ENCODE results near the gene SRMS. TPM values are rescaled to one million over a fixed set of nuclear protein-coding genes. Genes with fewer than 3 reads are reported as not detected.

The SRMS gene
- polyA plus RNA-seq, 1 donor (not counting 4 experiments of a cell fraction or from before 2014, with no cell fraction given) = 0.10 TPM

DNA sequence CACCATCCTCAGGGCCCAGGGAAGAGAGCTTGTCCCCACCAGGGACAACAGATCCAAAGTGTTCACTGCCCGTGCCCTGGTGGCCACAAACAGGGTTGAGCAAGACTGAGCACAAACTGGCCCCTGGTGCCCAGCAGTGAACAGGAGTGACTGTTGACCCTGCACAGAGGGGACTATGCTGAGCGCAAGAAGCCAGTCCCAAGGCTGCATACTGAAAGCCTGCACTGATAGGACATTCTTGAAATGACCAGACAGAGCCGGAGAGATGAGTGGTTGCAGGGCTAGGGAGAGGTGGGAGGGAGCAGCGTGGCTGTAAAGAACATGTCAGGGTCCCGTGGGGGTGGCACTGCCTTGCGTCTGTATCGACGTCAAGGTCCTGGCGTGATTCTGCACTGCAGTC lies 3.5 kb upstream of the SRMS start:
- TF ChIP-seq, protein P1, sequence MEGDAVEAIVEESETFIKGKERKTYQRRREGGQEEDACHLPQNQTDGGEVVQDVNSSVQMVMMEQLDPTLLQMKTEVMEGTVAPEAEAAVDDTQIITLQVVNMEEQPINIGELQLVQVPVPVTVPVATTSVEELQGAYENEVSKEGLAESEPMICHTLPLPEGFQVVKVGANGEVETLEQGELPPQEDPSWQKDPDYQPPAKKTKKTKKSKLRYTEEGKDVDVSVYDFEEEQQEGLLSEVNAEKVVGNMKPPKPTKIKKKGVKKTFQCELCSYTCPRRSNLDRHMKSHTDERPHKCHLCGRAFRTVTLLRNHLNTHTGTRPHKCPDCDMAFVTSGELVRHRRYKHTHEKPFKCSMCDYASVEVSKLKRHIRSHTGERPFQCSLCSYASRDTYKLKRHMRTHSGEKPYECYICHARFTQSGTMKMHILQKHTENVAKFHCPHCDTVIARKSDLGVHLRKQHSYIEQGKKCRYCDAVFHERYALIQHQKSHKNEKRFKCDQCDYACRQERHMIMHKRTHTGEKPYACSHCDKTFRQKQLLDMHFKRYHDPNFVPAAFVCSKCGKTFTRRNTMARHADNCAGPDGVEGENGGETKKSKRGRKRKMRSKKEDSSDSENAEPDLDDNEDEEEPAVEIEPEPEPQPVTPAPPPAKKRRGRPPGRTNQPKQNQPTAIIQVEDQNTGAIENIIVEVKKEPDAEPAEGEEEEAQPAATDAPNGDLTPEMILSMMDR (optimal IDR thresholded peaks at IDR 0.05 in 1 of 3, IDR thresholded peaks at IDR 0.05 in 1 of 3, conservative IDR thresholded peaks at IDR 0.05 in 1 of 3; ENCODE audit: extremely low read depth in 1 of 3, insufficient read depth in 2 of 3, low read length in 3 of 3) = no peak
- no peak for TF ChIP-seq EZH2 (IDR thresholded peaks at IDR 0.05; ENCODE audit: low read length)
- Histone ChIP-seq H3K36me3 (ENCODE audit: control insufficient read depth in 2 of 2, extremely low read depth in 1 of 2, insufficient read depth in 2 of 2, low read length in 2 of 2) (peaks cover 0 to 1% of the 10 kb centered on the region in 2 experiments), H3K9me3 (ENCODE audit: control insufficient read depth, low read depth, low read length) (no peaks in the 10 kb centered on the region), H3K4me1 (ENCODE audit: control insufficient read depth, extremely low read depth, insufficient read depth, low read length) (peaks cover 17% of the 10 kb centered on the region), H3K4me2 (ENCODE audit: control insufficient read depth, extremely low read depth, insufficient read depth, low read depth, low read length) (no peak overlapping the region), H3K27ac (ENCODE audit: control insufficient read depth, insufficient read depth, low read length) (no peak overlapping the region), H3K4me3 (ENCODE audit: control insufficient read depth in 2 of 3, extremely low read depth in 1 of 3, insufficient read depth in 2 of 3, low read depth in 1 of 3, low read length in 3 of 3) (no peak overlapping the region), H4K20me1 (ENCODE audit: control insufficient read depth, extremely low read depth, insufficient read depth, low read length) (no peaks in the 10 kb centered on the region), H2AFZ (ENCODE audit: control insufficient read depth, low read length) (no peak overlapping the region), H3K9me1 (ENCODE audit: control insufficient read depth, extremely low read depth, insufficient read depth, low read length) (no peaks in the 10 kb centered on the region), H3K9ac (ENCODE audit: control insufficient read depth, extremely low read depth, insufficient read depth, low read length) (no peak overlapping the region), H3K27me3 (ENCODE audit: control insufficient read depth, extremely low read depth, insufficient read depth, low read length) (peaks cover 3% of the 10 kb centered on the region), H3K79me2 (ENCODE audit: control insufficient read depth, insufficient read depth, low read length) (no peaks in the 10 kb centered on the region)
- DNase-seq (ENCODE audit: low read depth, low spot score) (no peak), FAIRE-seq (no peak)
- dilution Hi-C loops (cut with MboI; ENCODE audit: extremely low pct_ligation_motif_present, low sequenced_read_pairs) = no loop called here

DNA sequence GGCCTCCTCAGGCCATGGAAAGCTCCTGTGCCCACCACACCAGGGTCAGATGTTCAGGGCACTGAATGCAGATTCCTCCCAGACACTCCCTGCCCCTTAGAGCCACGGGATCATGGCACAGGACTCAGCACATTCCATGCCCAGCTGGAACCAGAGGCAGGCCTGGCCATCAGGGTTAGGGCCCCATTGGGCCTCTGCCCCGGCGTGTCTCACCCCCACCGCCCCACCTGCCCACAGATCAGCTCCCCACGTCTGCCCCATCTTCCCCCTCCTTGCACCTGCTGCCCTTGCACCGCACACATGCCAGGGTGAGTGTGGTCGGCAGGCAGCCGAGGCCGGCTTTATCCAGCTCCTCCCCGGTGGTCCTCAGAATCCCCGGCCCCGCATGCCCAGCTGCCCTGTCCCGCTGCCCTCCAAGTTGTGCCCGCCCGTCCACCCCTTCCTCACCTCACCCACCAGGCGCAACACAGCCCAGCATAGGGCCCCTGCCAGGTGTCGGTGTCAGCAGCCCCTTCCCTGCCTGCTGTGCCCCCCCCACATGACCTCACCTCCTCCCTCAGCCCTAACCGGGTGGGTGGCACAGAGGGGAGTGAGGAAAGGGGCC lies 2.2 kb upstream of the SRMS start:
- H3K4me1 ChIP-seq (ENCODE audit: control insufficient read depth, extremely low read depth, insufficient read depth, low read length) = peaks cover 30% of the 10 kb centered on the region
- TF ChIP-seq, protein P1 (optimal IDR thresholded peaks at IDR 0.05 in 1 of 3, IDR thresholded peaks at IDR 0.05 in 1 of 3, conservative IDR thresholded peaks at IDR 0.05 in 1 of 3; ENCODE audit: extremely low read depth in 1 of 3, insufficient read depth in 2 of 3, low read length in 3 of 3) = no peak
- no peak for TF ChIP-seq EZH2 (IDR thresholded peaks at IDR 0.05; ENCODE audit: low read length)
- DNase-seq (ENCODE audit: low read depth, low spot score) = no peak
- H3K4me2 ChIP-seq (ENCODE audit: control insufficient read depth, extremely low read depth, insufficient read depth, low read depth, low read length) = no peak overlapping the region
- no peak overlapping the region for H3K4me3 ChIP-seq (ENCODE audit: control insufficient read depth in 2 of 3, extremely low read depth in 1 of 3, insufficient read depth in 2 of 3, low read depth in 1 of 3, low read length in 3 of 3)
- no peak overlapping the region for H3K27ac ChIP-seq (ENCODE audit: control insufficient read depth, insufficient read depth, low read length)
- no peaks in the 10 kb centered on the region for H3K36me3 ChIP-seq (ENCODE audit: control insufficient read depth in 2 of 2, extremely low read depth in 1 of 2, insufficient read depth in 2 of 2, low read length in 2 of 2)
- peaks cover 3% of the 10 kb centered on the region for H3K27me3 ChIP-seq (ENCODE audit: control insufficient read depth, extremely low read depth, insufficient read depth, low read length)
- no peaks in the 10 kb centered on the region for H3K9me3 ChIP-seq (ENCODE audit: control insufficient read depth, low read depth, low read length)
- FAIRE-seq = no peak
- no peaks in the 10 kb centered on the region for H3K79me2 ChIP-seq (ENCODE audit: control insufficient read depth, insufficient read depth, low read length)
- dilution Hi-C loops (cut with MboI; ENCODE audit: extremely low pct_ligation_motif_present, low sequenced_read_pairs) = no loop called here
- no peaks in the 10 kb centered on the region for H4K20me1 ChIP-seq (ENCODE audit: control insufficient read depth, extremely low read depth, insufficient read depth, low read length)
- no peaks in the 10 kb centered on the region for H3K9me1 ChIP-seq (ENCODE audit: control insufficient read depth, extremely low read depth, insufficient read depth, low read length)
- H3K9ac ChIP-seq (ENCODE audit: control insufficient read depth, extremely low read depth, insufficient read depth, low read length) = no peak overlapping the region
- H2AFZ ChIP-seq (ENCODE audit: control insufficient read depth, low read length) = no peak overlapping the region
